Cardiac fibroblast (primary cell): ENCODE results near the gene PLIN5.

Source experiments
- DNase-seq, 2 donors: peaks; one replicate each; pipeline versions ENCODE4 v3.0.0 to v3.0.0-alpha.2; 2010; ENCODE audit warnings: low read depth in 2 of 2
- H3K4me3 ChIP-seq, 2 donors: replicated peaks in 1 of 2; 1 replicate in 1 of 2; 2 replicates in 1 of 2; pipeline ENCODE4 v1.5.1; 2011; ENCODE audit warnings: low read depth in 2 of 2, low read length in 2 of 2, mild to moderate bottlenecking in 2 of 2, moderate library complexity in 1 of 2
- CTCF ChIP-seq: IDR thresholded peaks from one replicate; pipeline ENCODE4 v1.5.1; 2011; ENCODE audit warnings: low read depth, mild to moderate bottlenecking, low read length, inconsistent platforms

PLIN5 gene

DNA sequence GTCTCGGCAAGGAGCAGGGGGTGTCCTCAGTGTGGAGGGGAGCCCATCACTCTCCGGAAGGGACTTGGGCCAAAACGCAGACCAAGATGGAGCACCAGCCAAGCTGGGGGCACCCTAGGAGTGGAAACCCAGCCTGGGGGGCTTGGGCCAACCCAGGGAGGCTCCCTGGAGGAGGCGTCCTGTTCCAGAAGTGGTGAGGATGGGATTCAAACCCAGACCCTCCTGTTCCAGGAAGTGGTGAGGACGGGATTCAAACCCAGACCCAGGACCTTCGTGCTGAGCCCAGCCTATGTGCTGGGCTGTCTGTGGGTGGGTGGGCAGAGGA, 15.9 kb downstream of the PLIN5 start:
- H3K4me3 ChIP-seq: no peak overlapping the region
- no peak for TF ChIP-seq CTCF
- no peak for DNase-seq

- H3K4me3 ChIP-seq: peak within 1 kb of the TSS in 1 of 2 donors; percentile 11
- DNase-seq: peak; percentile 40 to 94
- TF ChIP-seq CTCF: no peak
These were observed 16.5 kb downstream of the PLIN5 start, which contains the start of gene PLIN4 for GRCh38 chr19:4518345-4519171. Gene PLIN4 (minus strand): TSS chr19:4518486. CDS start chr19:4518272, 214 bp downstream.

DNA sequence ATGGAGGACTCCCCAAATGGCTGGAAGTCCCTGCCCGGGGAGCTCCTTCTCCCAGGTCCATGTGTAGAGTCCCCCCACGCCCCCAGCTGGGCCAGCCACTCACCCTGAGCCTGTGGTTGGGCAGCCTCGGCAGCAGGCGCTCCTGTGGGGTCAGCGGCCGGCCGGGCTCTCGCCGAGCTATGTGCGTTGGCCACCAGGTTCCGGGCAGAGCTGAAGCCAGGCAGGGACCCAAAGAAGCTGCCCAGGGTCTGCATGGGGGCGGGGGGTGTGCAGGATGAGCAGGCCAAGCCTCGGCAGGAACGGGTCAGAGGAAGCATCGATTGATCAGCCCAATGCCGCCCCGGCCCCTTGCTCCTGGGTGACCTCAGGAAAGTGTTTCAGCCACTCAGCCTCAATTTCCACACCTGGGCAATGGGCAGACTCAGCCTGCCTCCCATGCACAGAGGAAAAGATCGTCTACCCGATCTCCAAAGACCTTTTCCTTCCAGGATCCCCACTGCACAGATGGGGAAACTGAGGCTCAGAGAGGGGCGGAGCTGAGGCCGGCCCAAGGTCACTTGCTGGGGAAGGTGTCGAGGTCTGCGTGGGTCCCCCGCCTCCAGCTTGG, 17.5 kb downstream of the PLIN5 start:
- TF ChIP-seq CTCF: no peak
- peak overlapping the region in 1 of 2 donors; percentile 11 for H3K4me3 ChIP-seq
- no peak for DNase-seq

GRCh38 chr19:4516939-4517300, 18.1 kb downstream of the PLIN5 start:
- DNase-seq: peak in 1 of 2 donors; percentile 18
- no peak for TF ChIP-seq CTCF
- no peak overlapping the region for H3K4me3 ChIP-seq

DNA sequence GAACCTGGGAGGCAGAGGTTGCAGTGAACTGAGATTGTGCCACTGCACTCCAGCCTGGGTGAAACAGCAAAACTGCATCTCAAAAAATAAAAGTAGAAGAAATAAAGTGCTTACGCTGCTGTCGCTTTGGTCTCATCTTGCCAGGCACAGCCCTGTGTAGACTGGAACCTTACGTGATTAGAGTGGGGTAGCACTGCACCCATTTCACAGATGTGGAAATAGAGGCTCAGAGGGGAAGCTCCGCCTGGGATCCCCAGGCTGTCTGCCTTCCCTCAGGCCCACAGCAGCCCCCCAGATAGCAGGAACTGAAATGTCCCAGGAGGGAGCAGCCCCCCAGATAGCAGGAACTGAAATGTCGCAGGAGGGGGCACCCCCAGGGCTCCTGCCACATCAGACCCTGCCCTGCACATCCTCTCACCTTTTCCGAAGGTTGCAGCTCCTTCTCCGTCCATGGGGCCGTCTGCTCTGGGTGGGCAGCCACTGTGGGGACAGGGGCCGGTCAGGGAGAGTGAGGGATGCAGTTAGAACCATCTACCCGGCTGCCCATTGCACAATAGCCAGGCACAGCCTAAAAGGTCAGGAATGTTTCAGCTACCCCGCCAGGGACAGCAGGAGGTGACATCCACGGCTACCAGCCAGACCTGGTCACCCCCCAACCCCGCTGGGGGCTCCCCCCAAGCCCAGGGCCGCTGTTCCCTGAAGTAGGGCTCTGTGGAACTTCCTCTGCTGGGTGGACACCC, 18.7 kb downstream of the PLIN5 start:
- TF ChIP-seq CTCF: no peak
- no peak overlapping the region for H3K4me3 ChIP-seq

DNA sequence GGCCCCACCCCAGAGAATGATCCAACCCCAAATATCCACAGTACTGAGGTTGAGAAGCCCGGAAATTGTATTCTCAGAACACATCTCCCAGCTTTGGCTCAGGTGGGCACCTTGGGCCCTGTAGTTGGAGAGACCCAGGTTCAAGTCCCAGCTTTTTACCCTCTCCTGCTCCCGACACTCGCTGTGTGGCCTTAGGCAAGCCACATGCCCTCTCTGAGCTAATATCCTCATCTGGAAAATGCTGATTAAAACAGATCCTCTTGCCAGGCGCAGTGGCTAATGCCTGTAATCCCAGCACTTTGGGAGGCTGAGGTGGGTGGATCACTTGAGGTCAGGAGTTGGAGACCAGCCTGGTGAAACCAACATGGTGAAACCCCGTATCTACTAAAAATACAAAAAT, 19.3 kb downstream of the PLIN5 start:
- no peak for TF ChIP-seq CTCF
- H3K4me3 ChIP-seq: no peak overlapping the region
- no peak for DNase-seq

More for the DNA sequence above, 18.7 kb downstream of the PLIN5 start:
- DNase-seq: no peak
